ENCODE data around the gene ZNF324.
"Not testable (repeated sequence)": the region's sequence is repeated elsewhere in the genome, so short reads cannot be mapped to it uniquely, and the experiment has no call there.

Gene ZNF324

GRCh38 chr19:58507602-58508223 is 40.8 kb downstream of the ZNF324 start:
- DNase-seq: not testable (repeated sequence)

- DNase-seq: no peak
Measured at GRCh38 chr19:58509731-58510083, 42.8 kb downstream of the ZNF324 start.

- no peak for DNase-seq
Measured at GRCh38 chr19:58510084-58510862, 43.4 kb downstream of the ZNF324 start.

- no peak for DNase-seq
Measured at GRCh38 chr19:58511353-58512208, 44.7 kb downstream of the ZNF324 start, which contains the start of gene SLC27A5. Gene SLC27A5, minus strand, starts transcription at chr19:58511992. Its CDS starts 37 bp downstream, at chr19:58511955.

GRCh38 chr19:58513213-58513693 is 46.4 kb downstream of the ZNF324 start:
- DNase-seq: no peak

- DNase-seq: peak; percentile 95
Measured at GRCh38 chr19:58513694-58514563, 47.0 kb downstream of the ZNF324 start.

GRCh38 chr19:58514564-58515022 is 47.7 kb downstream of the ZNF324 start:
- DNase-seq: no peak

GRCh38 chr19:58515259-58515658 is 48.4 kb downstream of the ZNF324 start:
- no peak for DNase-seq

- no peak for DNase-seq
Measured at GRCh38 chr19:58516246-58516836, 49.5 kb downstream of the ZNF324 start.

- DNase-seq: no peak
Measured at GRCh38 chr19:58516964-58517833, 50.3 kb downstream of the ZNF324 start.

- no peak for DNase-seq
Measured at GRCh38 chr19:58518256-58519086, 51.6 kb downstream of the ZNF324 start.

- peak; percentile 47 for DNase-seq
Measured at GRCh38 chr19:58519087-58519354, 52.1 kb downstream of the ZNF324 start.

- peak; percentile 95 for DNase-seq
Measured at GRCh38 chr19:58519355-58520256, 52.7 kb downstream of the ZNF324 start, which contains the start of gene ZBTB45. Gene ZBTB45, minus strand, starts transcription at chr19:58519810. Its CDS starts 2,137 bp downstream, at chr19:58517673.

GRCh38 chr19:58520257-58520599 is 53.3 kb downstream of the ZNF324 start:
- no peak for DNase-seq

GRCh38 chr19:58521651-58522050 is 54.8 kb downstream of the ZNF324 start:
- no peak for DNase-seq

- DNase-seq: no peak
Measured at GRCh38 chr19:58522709-58523108, 55.8 kb downstream of the ZNF324 start.
